GM12891 (cell line): ENCODE results near the gene CD28.

Experiments used
- PAX5 ChIP-seq: IDR thresholded peaks from 2 replicates; pipeline ENCODE4 v1.6.1; 2011; ENCODE audit warnings: low read length, moderate library complexity, mild to moderate bottlenecking; ENCODE audit not compliant: insufficient read depth, severe bottlenecking
- POLR2A ChIP-seq: IDR thresholded peaks from 2 replicates; pipeline ENCODE4 v1.6.1; 2011; ENCODE audit warnings: low read depth, low read length, control low read depth
- POLR2AphosphoS5 ChIP-seq: IDR thresholded peaks from 2 replicates; pipeline ENCODE4 v1.6.1; 2011; ENCODE audit warnings: low read depth, low read length, control low read depth
- POU2F2 ChIP-seq: IDR thresholded peaks from 2 replicates; pipeline ENCODE4 v1.6.1; 2011; ENCODE audit warnings: low read depth, mild to moderate bottlenecking, control low read depth, low read length, moderate library complexity
- SPI1 ChIP-seq: IDR thresholded peaks from 2 replicates; pipeline ENCODE4 v1.6.1; 2011; ENCODE audit warnings: low read depth, low read length, control low read depth
- TAF1 ChIP-seq: IDR thresholded peaks from 2 replicates; pipeline ENCODE4 v1.6.1; 2011; ENCODE audit warnings: low read depth, low read length, control low read depth

DNA sequence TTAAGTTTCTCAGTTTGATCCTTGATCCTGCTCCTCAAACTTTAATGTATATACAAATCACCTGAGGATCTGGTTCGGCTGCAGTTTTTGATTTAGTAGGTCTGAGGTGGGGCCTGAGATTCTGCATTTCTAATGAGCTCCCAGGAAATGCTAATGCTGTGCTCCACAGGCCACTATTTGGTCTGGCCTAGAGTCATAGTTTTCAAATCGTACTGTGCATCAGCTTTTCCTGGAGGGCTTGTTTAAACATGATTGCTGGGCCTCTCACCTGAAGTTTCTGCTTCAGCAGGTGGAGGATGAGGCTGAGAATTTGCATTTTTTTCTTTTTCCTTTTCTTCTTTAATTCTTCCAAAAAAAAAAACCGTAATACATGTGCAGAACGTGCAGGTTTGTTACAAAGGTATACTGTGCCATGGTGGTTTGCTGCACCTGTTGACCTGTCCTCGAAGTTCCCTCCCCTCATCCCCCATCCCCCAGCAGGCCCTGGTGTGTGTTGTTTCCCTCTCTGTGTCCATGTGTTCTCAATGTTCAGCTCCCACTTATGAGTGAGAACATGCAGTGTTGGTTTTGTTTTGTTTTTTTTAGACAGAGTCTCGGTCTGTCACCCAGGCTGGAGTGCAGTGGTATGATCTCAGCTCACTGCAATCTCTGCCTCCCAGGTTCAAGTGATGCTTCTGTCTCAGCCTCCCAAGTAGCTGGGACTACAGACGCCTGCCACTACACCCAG, 42.2 kb upstream of the CD28 start:
- TF ChIP-seq POLR2A (no peak), TAF1 (no peak), POLR2AphosphoS5 (no peak), PAX5 (no peak), POU2F2 (no peak), SPI1 (no peak)
